IMR-90 (cell line): Measurements from ENCODE around the gene GATAD2A. TPM values are rescaled to one million over a fixed set of nuclear protein-coding genes. Genes with fewer than 3 reads are reported as not detected.

Experiments used
- CTCF ChIP-seq: conservative IDR thresholded peaks from 2 replicates; pipeline ENCODE4 v1.5.1; 2012; ENCODE audit warnings: mild to moderate bottlenecking, low read depth, low read length, improper control_type of control experiment
- MXI1 ChIP-seq: IDR thresholded peaks from 2 replicates; pipeline ENCODE4 v1.6.1; 2012; ENCODE audit warnings: low read depth, mild to moderate bottlenecking, low read length, moderate library complexity, borderline replicate concordance
- polyA plus RNA-seq, 3 experiments: library from polyadenylated mRNA; depleted of rRNA; stranded (reverse); fragments of >200 nt; gene quantifications; 2 replicates each; pipeline ENCODE4 v1.2.3, GENCODE V29; 2012; ENCODE audit warnings: low replicate concordance in 1 of 3
- total RNA-seq: library from RNA; depleted of rRNA; stranded (reverse); fragments of >200 nt; gene quantifications from 2 replicates; pipeline ENCODE4 v1.2.3, GENCODE V29; 2012

The GATAD2A gene
- total and polyA plus RNA-seq, 2 of the 4 experiments (the other 2 are of a cell fraction) = 23.5 to 33.2 TPM

- TF ChIP-seq CTCF (no peak), MXI1 (no peak)
Observed at GRCh38 chr19:19514881-19515641, 109.6 kb downstream of the GATAD2A start, which contains the start of gene TSSK6 (continued).
